Stimulated activated CD8-positive, alpha-beta memory T cell treated with anti-CD3 and anti-CD28 coated beads, Interleukin-2, amount 100 ng/mL, for 1 hour (primary cell): ENCODE measurements around the gene CPZ.
"Not testable (repeated sequence)": the region's sequence is repeated elsewhere in the genome, so short reads cannot be mapped to it uniquely, and the experiment has no call there.

Experiments used
- DNase-seq, 2 donors: peaks; one replicate each; pipeline ENCODE4 v3.0.0-alpha.2; 2020; ENCODE audit warnings: low read depth in 2 of 2

CPZ gene

DNA sequence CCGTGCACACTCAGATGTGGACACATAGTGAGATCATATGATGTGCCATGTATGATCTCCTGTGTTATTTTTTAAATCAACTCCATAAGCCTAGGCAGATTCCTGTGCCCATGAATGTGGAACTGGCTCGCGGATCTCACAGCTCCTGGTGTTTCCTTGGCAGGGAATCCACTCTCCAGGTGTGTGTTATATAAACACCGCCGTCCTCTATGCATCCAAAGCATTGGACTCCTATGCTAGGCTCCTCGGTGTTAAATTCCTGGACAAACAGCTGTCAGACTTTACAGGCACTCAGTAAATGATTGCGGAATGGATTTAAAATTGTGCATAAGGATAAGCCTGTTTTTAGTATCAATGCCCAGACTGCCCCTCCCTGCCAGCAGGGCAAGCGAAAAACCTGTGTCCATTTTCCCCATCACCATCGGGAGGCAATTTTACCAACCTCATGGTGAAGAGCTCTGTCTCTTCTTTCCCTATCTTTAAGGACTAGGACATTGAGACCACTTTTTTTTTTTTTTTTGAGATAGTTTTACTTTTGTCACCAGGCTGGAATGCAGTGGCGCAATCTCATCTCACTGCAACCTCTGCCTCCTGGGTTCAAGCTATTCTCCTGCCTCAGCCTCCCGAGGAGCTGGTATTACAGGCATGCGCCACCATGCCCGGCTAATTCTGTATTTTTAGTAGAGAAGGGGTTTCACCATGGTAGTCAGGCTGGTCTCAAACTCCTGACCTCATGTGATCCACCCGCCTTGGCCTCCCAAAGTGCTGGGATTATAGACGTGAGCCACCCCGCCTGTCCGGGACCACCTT is 36.0 kb upstream of the CPZ start:
- no peak for DNase-seq

DNA sequence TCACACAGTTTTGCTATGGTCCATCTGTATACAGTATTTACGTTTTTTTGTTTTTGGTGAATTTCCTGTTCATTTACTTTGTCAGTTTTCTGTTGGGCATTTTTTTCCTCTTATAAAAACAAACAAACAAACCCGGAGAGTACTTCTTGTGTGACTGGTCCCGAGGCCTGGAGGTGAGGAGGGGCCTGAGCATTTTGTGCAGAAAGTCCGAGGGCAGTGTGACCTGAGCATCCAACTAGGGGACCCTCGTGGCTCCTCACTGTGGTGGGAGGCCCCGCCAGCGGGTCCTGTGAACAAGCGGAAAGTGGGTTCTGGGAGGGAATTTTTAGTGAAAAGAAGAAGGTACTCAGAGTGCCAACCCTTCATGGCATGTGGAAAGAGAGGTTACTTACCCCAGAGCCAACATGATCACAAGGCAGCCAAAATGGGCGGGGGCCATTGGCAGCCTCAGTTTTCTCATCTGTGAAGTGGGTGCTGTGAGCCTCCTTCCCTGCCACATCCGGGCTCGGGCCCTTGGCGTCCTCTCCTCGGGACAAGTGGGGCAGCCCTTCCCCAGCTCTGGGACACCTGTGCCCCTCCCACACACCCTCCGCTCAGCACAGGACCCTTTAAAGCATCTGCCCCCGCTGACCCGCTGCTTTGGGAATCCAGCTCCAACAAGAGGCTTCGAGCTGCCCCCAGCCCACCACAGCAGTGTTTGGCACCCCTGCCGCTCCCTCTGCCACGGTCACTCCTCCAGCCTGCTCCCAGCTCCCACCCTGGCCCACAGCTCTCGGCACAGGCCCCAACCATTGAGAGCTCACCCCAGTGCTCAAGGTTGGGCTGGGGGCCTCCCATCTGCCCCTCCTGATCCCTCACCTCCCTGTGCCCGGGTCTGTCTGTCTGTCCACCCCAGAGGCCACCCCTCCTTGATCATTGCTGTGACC is 35.2 kb upstream of the CPZ start:
- DNase-seq, result no peak

DNA sequence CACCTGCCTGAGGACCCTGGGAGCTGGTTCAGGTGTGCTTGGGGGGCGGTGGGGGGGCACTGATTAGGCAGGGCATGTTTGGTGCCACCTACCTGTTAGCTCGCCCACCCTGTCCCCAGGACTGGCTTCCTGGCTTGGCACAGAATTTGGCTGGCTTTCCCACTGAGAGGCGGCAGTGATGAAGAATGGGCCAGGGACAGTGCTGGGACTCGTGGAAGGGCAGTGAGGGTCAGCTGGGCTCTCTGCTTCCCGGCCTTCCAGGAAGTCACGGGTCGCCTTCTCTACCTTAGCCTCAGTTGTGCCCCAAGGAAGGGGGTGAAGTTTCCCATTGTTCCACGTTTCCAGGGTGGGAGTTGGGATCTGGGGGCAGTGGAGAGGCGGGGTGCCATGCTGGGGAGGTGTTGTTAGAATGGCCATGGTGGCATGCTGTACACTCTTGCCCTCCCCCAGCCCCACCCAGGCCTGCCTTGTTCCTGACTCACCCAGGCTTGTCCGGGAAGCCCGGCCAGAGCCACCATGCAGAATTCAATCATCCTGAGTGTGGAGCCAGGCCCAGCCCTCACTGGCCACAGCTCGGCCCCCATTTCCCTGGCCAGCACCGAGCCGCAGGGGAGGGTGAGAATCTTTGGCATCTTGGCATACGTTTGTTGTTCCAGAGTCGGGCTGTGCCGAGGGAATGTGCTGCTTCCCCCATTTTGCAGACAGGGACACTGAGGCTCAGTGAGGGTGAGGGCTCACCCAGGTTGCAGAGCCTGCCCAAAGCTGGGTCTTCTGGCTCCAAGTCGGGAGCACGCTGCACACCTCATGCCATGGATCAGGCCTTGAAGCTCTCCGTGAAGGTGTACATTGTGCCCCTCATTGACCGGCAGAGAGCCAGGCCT is 34.2 kb upstream of the CPZ start:
- DNase-seq, result no peak

DNA sequence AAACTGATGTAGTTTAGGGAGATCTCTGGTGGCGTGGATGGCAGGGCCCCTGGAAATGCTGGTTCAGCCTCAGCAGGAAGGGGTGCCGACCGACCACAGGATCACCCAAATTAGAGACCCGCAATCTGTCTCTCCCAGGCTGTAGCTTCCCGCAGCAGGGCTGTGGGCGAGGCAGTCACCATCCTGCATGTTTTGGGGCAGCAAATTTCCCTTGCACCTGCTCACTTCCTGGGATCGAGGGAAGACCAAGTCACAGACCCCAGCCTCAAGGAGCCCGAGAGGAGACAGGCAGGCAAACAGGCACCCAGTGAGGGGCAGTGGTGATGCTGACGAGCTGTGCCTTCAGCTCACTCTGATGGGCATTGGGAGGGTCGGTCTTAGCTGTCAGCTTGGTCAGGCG is 33.6 kb upstream of the CPZ start:
- DNase-seq, result no peak

DNA sequence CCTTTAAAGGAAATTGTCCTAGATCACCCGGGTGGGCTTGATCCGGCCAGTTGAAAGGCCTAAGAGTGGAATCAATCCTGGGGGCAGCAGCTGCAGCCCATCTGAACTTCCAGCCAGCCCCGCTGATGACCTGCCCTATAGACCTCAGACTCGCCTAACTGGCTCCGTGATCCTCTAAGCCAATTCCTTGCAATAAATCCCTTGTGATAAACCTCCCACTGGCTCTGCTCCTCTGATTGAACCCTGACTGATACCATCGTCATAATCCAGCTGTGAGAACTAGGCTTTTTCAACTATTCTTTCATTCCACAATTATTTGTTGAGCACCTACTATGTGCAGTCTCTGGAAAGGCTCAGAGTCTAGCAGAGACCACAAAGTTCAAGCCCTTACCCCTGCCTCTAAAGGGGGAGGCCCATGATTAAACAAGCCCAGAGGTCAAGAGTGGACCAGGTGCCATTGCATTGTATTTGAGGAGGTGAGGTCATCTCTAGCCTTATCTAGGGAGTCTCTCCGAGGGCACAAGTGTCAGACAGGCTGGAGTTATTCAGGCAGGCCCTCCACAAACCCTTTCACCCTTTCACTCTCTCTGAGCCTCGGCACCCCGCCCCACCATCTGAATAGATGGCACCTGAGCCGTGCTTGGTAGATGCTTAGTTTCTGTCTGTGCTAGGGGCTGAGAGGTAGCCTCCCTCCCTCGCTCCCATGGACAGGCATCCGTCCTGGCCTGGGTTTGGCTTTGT is 32.9 kb upstream of the CPZ start:
- DNase-seq, result no peak

DNA sequence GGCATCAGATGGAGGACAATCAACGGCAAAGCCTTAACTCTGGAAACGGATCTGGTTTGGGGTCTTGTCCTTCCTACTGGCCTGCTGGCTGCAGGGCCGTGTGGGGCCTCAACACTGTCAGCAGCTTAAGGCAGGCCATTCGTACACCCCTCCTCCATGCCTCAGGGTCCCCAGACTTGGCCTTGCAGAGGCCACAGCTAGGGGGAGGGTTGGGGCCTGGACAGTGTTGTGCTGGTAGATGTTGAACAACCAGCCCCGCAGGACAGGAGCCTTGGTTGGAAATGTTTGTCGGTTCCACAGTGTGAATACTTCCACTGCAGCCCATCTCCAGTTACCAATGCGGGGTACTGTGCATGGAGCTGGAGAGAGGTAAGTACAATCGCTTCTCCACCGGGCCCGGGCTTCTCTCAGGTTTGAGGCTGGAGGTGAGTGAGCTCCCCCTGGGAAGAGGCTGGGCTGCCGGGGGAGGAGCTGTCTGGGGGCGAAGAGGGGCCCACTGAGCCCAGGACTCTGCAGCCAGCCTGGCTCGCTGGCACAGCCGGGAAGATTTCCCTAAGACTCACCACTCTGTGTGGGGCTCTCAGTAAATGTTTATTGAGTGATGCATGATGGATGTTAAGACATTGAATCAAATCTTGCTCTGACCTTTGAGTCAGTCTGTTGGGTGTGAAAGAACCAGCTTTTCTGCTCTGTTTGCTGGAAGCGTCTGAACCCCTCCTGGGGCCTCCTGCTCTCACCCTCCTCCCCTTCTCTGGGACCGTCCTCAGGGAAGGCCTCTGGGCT is 32.1 kb upstream of the CPZ start:
- no peak for DNase-seq

DNA sequence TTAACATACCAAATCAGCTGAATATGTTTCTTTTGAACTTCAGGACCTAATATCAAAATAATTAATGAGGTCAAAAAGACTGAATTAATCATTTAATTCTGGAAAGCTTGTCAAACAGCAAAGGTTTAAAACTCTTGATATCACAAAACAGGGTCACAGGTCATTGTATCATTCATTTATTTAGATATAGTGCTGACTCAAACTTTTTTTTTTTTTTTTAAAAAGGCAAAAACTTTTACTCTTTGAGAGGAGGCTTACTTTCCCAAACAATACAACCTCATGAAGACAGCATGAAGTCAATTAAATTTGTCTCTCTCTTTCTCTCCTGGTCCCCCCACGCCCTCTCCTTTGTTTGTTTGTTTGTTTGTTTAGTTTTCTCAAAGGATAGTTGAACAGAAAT is 28.0 kb upstream of the CPZ start:
- DNase-seq, result no peak

DNA sequence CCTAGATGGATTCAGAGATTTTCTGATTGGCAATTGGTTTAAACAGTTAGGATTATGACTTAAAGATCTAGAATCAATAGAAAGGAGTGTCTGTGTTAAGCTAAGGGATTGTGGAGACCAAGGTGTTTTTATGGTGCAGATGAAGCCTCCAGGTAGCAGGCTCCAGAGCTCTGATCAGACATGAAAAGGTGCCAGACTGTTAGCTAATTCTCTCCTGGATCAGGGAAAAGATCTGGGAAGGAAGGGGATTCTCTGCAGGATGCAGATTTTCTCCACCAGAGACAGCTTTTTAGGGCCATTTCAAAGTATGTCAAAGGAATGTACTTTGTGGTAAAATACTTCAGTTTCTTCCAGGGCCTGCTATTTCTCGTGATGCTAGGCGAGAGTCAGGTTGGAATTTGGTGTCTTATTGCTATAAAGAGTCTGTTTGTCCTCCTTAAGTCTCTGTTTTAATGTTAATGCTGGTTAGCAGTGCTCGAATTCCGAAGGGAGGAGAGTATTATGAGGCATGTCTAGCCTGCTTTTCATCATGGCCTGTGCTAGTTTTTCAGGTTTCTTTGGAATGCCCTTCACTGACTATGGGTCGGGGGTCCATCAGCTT is 24.4 kb upstream of the CPZ start:
- no peak for DNase-seq

DNA sequence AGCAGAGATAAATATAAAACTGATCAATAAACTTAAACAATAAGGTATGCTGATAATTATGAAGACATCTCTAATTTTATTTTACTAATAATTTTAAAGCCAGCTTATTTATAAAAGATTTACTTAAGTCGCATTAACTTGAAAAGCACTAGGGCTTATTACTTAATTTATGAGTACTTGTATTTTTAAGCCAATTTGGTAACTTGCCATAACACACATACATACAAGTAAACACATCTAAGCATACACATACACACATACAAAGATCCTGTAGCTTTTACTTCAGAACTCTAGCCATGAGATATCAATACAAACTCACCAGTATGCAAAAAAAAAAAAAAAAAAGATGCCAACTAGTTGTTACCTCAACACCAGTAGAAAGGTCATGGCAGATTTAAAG is 22.4 kb upstream of the CPZ start:
- DNase-seq, result no peak

DNA sequence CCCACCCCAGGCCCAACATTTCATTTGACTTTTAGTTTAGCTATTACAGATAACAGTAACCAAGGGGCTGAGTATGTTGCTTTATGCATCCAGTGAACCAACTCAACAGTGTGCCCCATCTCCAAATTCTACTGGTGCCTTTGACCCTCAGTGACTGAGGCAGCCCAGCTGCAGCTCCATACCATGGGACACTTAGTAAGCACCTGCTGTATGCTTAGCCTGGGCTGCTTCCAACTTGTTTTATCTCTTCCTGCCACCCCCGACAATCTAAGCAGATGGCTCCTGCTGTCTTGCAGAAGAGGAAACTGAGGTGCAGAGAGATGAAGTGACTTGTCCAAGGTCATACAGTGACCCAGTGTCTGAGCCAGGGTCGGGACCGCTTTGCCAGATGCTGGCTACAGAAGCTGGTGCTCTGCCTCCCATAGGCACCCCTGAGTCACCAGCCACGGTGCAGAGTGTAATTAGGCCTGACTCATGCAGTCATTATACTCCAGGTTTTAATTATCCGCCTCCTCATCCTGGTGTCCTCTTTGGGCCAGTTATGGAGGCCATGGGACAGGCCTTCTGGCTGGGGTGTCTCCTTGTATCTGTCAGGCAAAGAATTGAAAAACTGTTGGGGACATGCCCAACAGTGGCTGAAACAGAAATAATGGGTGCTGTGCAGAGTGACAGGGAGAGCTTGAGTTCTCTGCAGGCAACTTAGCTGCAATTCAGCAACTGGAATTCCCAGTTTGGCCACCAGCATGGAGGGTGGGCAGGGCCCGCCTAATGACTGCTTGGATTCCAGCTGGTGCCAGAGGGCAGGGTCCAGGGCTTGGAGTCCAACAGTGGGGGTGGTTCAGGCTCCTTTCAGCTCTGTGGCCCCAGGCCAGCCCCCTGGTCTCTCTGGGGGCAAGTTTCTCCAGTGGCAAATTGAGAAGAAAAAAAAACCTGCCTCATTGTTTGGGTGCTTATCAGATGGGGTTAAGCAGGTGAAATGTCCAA is 20.6 kb upstream of the CPZ start:
- no peak for DNase-seq

DNA sequence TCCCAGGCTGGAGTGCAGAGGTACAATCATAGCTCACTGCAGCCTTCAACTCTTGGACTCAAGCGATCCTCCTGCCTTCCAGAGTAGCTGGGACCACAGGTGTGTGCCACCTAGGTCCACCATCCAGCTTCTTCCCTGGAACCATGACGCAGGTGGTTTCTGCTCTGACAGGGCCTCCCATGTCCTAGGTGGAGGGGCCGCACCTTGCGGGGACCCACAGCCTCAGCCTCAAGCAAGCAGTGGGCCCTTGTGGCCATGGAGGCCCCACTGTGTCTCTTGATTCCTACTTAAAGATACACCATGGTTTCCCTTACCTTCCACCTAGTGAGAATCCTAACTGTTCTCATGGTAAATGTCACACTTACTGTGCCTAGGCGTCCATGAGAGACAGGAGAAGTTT is 19.3 kb upstream of the CPZ start:
- DNase-seq, result no peak

DNA sequence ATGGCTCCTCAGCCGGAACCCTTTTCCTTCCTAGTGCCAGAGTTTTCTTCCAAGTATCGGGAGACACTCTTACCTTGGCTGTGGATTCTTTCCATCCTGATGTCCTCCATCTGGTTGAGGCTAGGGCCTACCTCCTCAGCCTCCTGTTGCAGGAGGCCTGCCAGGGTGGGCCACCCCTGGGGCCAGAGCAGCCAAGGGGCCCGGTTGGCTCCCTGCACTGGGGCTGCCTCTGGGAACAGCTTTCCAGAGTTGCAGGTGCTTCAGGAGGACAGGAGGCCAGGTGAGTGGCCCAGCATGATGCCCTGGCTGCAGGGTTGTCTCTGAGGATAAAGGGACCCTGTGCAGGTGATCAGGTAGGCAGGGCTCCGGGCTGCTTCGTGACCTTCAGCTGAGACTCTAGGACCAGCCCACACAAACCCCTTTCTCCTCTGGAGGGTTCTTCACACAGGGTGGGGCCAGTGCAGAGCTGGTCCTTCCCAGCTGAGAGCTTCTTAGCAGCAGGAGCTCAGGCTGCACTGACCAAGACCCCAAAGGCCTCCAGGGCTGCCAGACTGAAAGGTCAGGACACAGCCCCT is 17.7 kb upstream of the CPZ start:
- DNase-seq, result no peak

DNA sequence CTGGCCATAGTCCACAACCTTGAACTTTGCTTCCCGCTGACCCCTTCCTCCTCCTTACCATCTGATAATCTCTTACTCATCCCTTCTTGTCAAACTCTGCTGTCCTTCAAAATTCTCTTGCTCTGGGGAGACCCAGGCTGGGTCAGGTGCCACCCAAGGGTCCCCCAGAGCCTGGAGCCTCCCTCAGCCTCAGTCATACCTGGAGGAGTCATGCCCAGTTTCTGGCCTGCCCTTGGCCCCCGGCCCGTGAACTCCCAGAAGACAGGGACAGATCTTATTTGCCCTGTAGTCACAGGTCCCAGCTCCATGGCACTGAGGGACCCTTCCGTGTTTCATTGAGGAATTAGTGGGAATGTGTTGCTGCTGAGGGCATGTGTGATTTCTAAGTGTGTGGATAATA is 17.1 kb upstream of the CPZ start:
- no peak for DNase-seq

DNA sequence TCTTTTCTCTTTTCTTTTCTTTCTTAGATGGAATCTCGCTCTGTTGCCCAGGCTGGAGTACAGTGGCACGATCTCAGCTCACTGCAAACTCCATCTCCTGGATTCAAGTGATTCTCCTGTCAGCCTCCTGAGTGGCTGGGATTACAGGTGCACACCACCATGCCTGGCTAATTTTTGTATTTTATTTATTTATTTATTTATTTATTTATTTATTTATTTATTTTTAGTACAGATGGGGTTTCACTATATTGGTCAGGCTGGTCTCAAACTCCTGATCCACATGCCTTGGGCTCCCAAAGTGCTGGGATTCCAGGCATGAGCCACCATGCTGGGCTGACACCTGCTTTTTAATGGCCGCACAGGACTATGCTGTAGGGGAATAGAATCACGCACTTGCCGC is 16.0 kb upstream of the CPZ start:
- DNase-seq, result not testable (repeated sequence)

DNA sequence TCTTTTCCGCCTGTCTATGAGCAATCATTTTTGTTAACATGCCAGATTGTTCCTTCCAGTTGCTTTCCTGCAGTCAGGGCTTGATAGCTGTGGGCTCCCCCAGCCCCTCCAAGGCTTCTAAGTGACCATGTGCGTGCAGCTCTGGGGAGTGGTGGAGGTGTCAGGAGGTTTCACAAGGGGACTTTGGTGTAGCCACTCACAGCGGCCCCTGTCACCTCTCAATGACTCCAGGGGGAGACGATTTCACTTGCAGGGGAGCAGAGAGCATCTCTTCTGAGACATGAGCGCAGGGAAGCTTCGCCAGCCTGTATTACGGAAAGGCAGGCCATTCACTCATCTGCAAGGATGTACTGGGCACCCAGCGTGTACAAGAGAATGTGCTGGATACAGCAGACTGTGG is 15.5 kb upstream of the CPZ start:
- no peak for DNase-seq

DNA sequence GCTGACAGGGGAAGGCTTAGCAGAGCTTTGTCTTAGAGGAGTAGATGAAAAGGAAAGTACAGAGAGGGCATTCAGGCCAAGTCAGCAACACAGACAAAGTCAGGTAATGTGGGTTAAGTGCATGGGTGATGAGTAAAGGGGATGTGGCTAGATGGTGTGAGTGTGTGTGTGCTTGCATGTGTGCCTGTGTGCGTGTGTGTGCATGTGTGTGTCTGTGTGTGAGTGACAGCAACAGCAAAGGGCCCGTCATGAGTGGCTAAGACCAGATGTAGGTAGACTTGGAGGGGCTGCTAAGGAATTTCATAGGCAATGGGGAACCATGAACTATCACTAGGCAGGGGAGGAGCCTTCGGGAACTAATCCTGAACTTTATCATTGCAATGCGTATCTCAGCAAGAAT is 14.6 kb upstream of the CPZ start:
- no peak for DNase-seq

DNA sequence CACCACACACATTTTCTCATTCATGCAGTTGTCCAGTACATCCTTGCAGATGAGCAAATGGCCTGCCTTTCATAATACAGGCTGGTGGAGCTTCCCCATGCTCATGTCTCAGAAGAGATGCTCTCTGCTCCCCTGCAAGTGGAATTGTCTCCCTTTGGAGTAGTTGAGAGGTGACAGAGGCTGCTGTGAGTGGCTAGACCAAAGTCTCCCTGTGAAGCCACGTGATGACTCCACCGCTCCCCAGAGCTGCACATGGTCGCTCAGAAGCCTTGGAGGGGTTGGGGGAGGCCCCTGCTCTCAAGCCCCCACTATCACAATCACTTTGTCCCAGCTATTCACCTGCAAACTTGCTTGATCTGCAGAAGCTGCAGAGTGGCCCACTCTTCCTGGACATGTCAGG is 13.8 kb upstream of the CPZ start:
- DNase-seq, result no peak

DNA sequence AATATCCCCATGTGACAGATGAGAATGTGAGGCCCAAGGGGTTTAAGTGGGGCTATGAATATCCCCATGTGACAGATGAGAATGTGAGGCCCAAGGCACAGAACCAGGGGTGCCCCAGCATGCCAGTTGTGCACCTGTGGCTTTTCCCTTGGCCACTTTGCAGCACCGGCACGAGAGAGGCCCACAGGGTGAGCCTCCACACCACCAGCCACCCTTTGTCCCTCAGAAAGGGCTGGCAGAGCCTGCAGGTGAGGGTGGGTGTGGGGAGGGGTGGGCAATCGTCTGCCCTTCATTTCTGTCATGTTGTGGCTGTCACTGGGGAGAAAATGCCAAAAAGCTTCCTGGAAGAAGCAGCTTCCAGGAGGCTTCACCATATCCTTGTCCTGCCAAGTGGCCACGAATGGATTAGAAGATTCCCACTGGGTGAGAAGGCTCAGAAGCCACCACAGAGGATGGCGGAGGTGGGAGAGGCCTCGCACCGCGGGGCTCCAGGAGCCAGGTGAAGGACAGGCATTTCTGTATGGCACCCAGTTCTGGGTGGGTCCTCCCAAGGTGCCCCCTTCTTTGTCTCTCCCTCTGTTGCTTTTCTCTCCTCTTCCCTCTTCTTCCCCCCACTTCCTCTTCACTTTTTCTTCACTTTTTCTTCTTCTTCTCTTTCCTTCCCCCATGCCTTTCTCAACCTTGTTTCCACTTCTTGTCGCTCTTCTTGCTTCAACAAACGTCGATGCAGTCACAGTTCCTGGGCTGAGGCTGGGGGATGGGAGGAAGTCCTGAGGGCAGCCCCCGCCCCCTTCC is 12.8 kb upstream of the CPZ start:
- DNase-seq, result no peak
